IPS DF 6.9 (cell line): ENCODE measurements around the gene PCDHGB4.
"Not testable (repeated sequence)": the region's sequence is repeated elsewhere in the genome, so short reads cannot be mapped to it uniquely, and the experiment has no call there.

Experiments used
- DNase-seq: peaks from one replicate; pipeline ENCODE4 v3.0.0-alpha.2; 2013; ENCODE audit warnings: low read depth, low spot score
- H3K27ac ChIP-seq: one replicate; pipeline ENCODE4 v1.5.1; 2013; ENCODE audit warnings: low read length, control low read depth
- H3K27me3 ChIP-seq: 2 replicates; pipeline ENCODE4 v1.6.1; 2013; ENCODE audit warnings: mild to moderate bottlenecking, low read length; ENCODE audit not compliant: control insufficient read depth, insufficient read depth
- H3K36me3 ChIP-seq: 2 replicates; pipeline ENCODE4 v1.6.1; 2013; ENCODE audit warnings: low read length; ENCODE audit not compliant: control insufficient read depth, insufficient read depth
- H3K4me1 ChIP-seq: 2 replicates; pipeline ENCODE4 v1.6.1; 2013; ENCODE audit warnings: low read length; ENCODE audit not compliant: control insufficient read depth, insufficient read depth
- H3K4me3 ChIP-seq: 2 replicates; pipeline ENCODE4 v1.5.1; 2013; ENCODE audit warnings: mild to moderate bottlenecking, low read length
- H3K9me3 ChIP-seq: 2 replicates; pipeline ENCODE4 v1.6.1; 2013; ENCODE audit warnings: low read length, inconsistent platforms; ENCODE audit not compliant: control insufficient read depth, insufficient read depth
- WGBS: extraction: QIAGEN DNeasy Blood & Tissue Kit; methylation state at CpG from one replicate; pipeline ENCODE4 v1.1.7; 2013; ENCODE audit warnings: mixed read lengths, missing lambda C conversion rate; ENCODE audit not compliant: insufficient read length, insufficient coverage; 5-methylcytosine and 5-hydroxymethylcytosine counted together

PCDHGB4 gene

DNA sequence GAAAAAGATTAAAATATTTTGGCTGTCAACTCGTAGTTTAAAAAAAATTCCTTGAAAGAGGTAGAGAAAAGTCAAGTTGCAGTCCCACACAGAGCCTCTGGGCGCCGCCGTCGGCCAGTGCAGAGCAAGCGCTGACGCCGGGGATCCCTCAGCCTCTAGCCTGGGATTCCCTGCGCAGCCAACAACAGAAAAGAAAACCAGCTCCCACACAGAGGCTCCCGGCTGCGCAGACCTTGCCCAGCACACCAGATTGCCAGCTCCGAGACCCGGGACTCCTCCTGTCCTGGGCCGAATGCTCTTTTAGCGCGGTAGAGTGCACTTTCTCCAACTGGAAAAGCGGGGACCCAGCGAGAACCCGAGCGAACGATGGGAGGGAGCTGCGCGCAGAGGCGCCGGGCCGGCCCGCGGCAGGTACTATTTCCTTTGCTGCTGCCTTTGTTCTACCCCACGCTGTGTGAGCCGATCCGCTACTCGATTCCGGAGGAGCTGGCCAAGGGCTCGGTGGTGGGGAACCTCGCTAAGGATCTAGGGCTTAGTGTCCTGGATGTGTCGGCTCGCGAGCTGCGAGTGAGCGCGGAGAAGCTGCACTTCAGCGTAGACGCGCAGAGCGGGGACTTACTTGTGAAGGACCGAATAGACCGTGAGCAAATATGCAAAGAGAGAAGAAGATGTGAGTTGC, 30.1 kb downstream of the PCDHGB4 start, which contains the start of gene PCDHGB7:
TSS of gene PCDHGB7 (plus strand) at position 184 of the 679 bp plus-strand sequence. CDS start at position 367, 183 bp downstream.
- H3K36me3 ChIP-seq, H3K9me3 ChIP-seq, DNase-seq, H3K27me3 ChIP-seq, H3K4me1 ChIP-seq, H3K27ac ChIP-seq: not testable (repeated sequence)
- H3K4me3 ChIP-seq: peak within 1 kb of the TSS; percentile 71; the same call in 1 of the 2 replicates
- no CpG with 5 or more reads among the region's 47 CpGs for WGBS

DNA sequence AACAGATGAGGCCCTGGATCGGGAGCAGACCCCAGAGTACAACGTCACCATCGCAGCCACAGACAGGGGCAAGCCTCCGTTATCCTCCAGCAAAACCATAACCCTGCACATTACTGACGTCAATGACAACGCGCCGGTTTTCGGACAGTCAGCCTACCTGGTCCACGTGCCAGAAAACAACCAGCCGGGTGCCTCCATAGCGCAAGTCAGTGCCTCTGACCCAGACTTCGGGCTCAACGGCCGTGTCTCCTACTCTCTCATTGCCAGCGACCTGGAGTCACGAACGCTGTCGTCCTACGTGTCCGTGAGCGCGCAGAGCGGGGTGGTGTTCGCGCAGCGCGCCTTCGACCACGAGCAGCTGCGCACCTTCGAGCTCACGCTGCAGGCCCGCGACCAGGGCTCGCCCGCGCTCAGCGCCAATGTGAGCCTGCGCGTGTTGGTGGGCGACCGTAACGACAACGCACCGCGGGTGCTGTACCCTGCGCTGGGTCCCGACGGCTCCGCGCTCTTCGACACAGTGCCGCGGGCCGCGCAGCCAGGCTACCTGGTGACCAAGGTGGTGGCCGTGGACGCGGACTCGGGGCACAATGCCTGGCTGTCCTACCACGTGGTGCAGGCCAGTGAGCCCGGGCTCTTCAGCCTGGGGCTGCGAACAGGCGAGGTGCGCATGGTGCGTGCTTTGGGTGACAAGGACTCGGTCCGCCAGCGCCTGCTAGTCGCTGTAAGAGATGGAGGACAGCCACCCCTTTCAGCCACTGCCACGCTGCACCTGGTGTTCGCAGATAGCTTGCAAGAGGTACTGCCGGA, 31.8 kb downstream of the PCDHGB4 start:
- H3K27me3 ChIP-seq: no peaks in the 10 kb centered on the region
- no peaks in the 10 kb centered on the region for H3K4me1 ChIP-seq
- no peaks in the 10 kb centered on the region for H3K9me3 ChIP-seq
- no peak overlapping the region for H3K27ac ChIP-seq
- no CpG with 5 or more reads among the region's 74 CpGs for WGBS
- no peak for DNase-seq
- H3K36me3 ChIP-seq: no peaks in the 10 kb centered on the region
- H3K4me3 ChIP-seq: no peak overlapping the region

DNA sequence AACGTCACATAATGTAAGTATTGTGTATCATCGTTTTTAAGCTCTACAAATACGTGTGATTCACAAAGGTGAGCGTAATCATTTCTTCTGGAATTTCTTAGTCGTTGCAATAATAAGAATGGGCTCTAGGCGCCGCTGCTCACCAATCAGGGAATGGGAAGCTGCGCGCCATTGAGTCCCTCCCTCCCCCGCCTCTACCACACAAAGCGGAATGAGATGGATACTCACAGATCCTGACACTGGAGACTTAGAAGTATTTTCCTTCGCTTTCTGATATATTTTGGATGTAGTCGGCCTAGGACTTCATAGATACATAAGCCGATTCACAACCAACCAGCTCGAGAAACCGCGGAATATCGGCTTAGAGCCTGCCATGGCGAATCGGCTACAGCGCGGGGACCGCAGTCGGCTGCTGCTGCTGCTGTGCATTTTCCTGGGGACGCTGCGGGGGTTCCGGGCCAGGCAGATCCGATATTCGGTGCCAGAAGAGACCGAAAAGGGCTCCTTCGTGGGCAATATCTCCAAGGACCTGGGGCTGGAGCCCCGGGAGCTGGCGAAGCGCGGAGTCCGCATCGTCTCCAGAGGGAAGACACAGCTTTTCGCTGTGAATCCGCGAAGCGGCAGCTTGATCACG, 33.5 kb downstream of the PCDHGB4 start, which contains the start of gene PCDHGA11:
TSS of gene PCDHGA11 (plus strand) at position 197 of the 634 bp plus-strand sequence. CDS start at position 374, 177 bp downstream.
- H3K36me3 ChIP-seq: no peaks in the 10 kb centered on the region
- no peaks in the 10 kb centered on the region for H3K9me3 ChIP-seq
- no peak for DNase-seq
- no CpG with 5 or more reads among the region's 42 CpGs for WGBS
- H3K27me3 ChIP-seq: no peaks in the 10 kb centered on the region
- H3K4me1 ChIP-seq: no peaks in the 10 kb centered on the region
- no peak within 1 kb of the TSS for H3K27ac ChIP-seq
- peak within 1 kb of the TSS; percentile 52; the same call in 1 of the 2 replicates for H3K4me3 ChIP-seq

DNA sequence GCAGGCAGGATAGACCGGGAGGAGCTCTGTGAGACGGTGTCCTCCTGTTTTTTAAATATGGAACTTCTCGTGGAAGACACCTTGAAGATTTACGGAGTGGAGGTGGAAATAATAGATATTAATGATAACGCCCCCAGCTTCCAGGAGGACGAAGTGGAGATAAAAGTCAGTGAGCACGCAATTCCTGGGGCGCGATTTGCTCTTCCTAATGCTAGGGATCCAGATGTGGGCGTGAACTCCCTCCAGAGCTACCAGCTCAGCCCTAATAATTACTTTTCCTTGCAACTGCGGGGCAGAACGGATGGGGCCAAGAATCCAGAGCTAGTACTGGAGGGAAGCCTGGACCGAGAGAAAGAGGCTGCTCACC, 34.0 kb downstream of the PCDHGB4 start:
- whole genome bisulfite sequencing: no CpG with 5 or more reads among the region's 13 CpGs
- H3K4me3 ChIP-seq: peak overlapping the region; percentile 52; the same call in 1 of the 2 replicates

DNA sequence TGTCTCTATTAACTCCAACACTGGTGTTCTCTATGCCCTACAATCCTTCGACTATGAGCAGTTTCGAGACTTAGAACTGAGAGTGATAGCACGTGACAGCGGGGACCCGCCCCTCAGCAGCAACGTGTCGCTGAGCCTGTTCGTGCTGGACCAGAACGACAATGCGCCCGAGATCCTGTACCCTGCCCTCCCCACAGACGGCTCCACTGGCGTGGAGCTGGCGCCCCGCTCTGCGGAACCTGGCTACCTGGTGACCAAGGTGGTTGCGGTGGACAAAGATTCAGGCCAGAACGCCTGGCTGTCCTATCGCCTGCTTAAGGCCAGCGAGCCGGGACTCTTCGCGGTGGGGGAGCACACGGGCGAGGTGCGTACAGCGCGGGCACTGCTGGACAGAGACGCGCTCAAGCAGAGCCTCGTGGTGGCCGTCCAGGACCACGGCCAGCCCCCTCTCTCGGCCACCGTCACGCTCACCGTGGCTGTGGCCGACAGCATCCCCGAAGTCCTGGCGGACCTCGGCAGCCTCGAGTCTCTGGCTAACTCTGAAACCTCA, 35.3 kb downstream of the PCDHGB4 start:
- Histone ChIP-seq H3K27ac (no peak overlapping the region), H3K36me3 (no peaks in the 10 kb centered on the region), H3K27me3 (no peaks in the 10 kb centered on the region), H3K4me1 (no peaks in the 10 kb centered on the region), H3K9me3 (no peaks in the 10 kb centered on the region), H3K4me3 (no peak overlapping the region)
- no CpG with 5 or more reads among the region's 42 CpGs for WGBS
- DNase-seq: no peak

More for the DNA sequence above, 34.0 kb downstream of the PCDHGB4 start:
- no peak for DNase-seq
- Histone ChIP-seq H3K9me3 (no peaks in the 10 kb centered on the region), H3K27me3 (no peaks in the 10 kb centered on the region), H3K27ac (no peak overlapping the region), H3K36me3 (no peaks in the 10 kb centered on the region), H3K4me1 (no peaks in the 10 kb centered on the region)

GRCh38 chr5:141427783-141428426, 40.4 kb downstream of the PCDHGB4 start:
- Histone ChIP-seq H3K27ac (no peak overlapping the region), H3K36me3 (0 out of 2 replicates have a peak, but pooled peaks cover 3% of the 10 kb centered on the region), H3K4me3 (no peak overlapping the region), H3K9me3 (no peaks in the 10 kb centered on the region), H3K4me1 (no peaks in the 10 kb centered on the region), H3K27me3 (no peaks in the 10 kb centered on the region)
- no CpG with 5 or more reads among the region's 53 CpGs for WGBS
- no peak for DNase-seq

DNA sequence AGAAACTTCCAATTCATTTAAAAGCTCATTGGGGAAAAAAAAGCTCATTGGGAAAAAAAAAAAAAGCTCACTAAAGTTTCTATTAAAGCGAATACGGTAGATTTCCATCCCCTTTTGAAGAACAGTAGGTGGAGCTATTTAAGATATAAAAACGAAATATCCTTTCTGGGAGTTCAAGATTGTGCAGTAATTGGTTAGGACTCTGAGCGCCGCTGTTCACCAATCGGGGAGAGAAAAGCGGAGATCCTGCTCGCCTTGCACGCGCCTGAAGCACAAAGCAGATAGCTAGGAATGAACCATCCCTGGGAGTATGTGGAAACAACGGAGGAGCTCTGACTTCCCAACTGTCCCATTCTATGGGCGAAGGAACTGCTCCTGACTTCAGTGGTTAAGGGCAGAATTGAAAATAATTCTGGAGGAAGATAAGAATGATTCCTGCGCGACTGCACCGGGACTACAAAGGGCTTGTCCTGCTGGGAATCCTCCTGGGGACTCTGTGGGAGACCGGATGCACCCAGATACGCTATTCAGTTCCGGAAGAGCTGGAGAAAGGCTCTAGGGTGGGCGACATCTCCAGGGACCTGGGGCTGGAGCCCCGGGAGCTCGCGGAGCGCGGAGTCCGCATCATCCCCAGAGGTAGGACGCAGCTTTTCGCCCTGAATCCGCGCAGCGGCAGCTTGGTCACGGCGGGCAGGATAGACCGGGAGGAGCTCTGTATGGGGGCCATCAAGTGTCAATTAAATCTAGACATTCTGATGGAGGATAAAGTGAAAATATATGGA, 43.0 kb downstream of the PCDHGB4 start, which contains the start of gene PCDHGA12:
TSS of gene PCDHGA12 (plus strand) at position 176 of the 782 bp plus-strand sequence. CDS start at position 429, 253 bp downstream.
- DNase-seq: no peak
- Histone ChIP-seq H3K36me3 (0 out of 2 replicates have a peak, but pooled peaks cover 3% of the 10 kb centered on the region), H3K9me3 (no peaks in the 10 kb centered on the region), H3K4me3 (no peak within 1 kb of the TSS), H3K27ac (no peak within 1 kb of the TSS), H3K4me1 (no peaks in the 10 kb centered on the region), H3K27me3 (no peaks in the 10 kb centered on the region)
- no CpG with 5 or more reads among the region's 33 CpGs for WGBS

- no peak overlapping the region for H3K4me3 ChIP-seq
- DNase-seq: no peak
- WGBS: no CpG with 5 or more reads among the region's 37 CpGs
Observed at GRCh38 chr5:141431286-141431685, 43.8 kb downstream of the PCDHGB4 start.

GRCh38 chr5:141432308-141432707, 44.8 kb downstream of the PCDHGB4 start:
- H3K36me3 ChIP-seq, H3K9me3 ChIP-seq, H3K4me3 ChIP-seq, H3K27me3 ChIP-seq, H3K4me1 ChIP-seq, H3K27ac ChIP-seq, DNase-seq: not testable (repeated sequence)
- WGBS: no CpG with 5 or more reads among the region's 38 CpGs

More at GRCh38 chr5:141431286-141431685, 43.8 kb downstream of the PCDHGB4 start:
- Histone ChIP-seq H3K27me3 (no peaks in the 10 kb centered on the region), H3K4me1 (no peaks in the 10 kb centered on the region), H3K27ac (no peak overlapping the region), H3K9me3 (no peaks in the 10 kb centered on the region), H3K36me3 (0 out of 2 replicates have a peak, but pooled peaks cover 3% of the 10 kb centered on the region)
